ENCODE results near the gene B3GAT1. TPM values are rescaled to one million over a fixed set of nuclear protein-coding genes. Genes with fewer than 3 reads are reported as not detected.
"Not testable (repeated sequence)": the region's sequence is repeated elsewhere in the genome, so short reads cannot be mapped to it uniquely, and the experiment has no call there.

The B3GAT1 gene
- total RNA-seq, 1 experiment from 2014 or later: 3.7 TPM

- ChIA-PET POLR2A (ENCODE audit: low non-redundant PET) (no interaction called here), CTCF (no interaction called here)
- Histone ChIP-seq H3K4me3 (ENCODE audit: low read depth, low read length, poor library complexity, severe bottlenecking) (no peak overlapping the region), H3K27me3 (replicated peaks; ENCODE audit: insufficient read depth, low read depth, low read length, poor library complexity) (peaks cover 3% of the 10 kb centered on the region), H3K9me3 (ENCODE audit: low read depth, low read length, poor library complexity, severe bottlenecking) (no peaks in the 10 kb centered on the region), H3K4me1 (ENCODE audit: insufficient read depth, low read length, poor library complexity, severe bottlenecking) (no peaks in the 10 kb centered on the region), H3K36me3 (ENCODE audit: insufficient read depth, low read length, poor library complexity, severe bottlenecking) (no peaks in the 10 kb centered on the region), H3K27ac (ENCODE audit: low read depth, low read length, poor library complexity, severe bottlenecking) (no peak overlapping the region)
- DNase-seq (ENCODE audit: low spot score): no peak
- no TSS peak for BruUV-seq (replicated peaks)
- TF ChIP-seq EZH2 (IDR thresholded peaks at IDR 0.05; ENCODE audit: borderline replicate concordance, low read depth, low read length, poor library complexity, severe bottlenecking) (no peak), CTCF (conservative IDR thresholded peaks at IDR 0.05; ENCODE audit: low read depth, low read length) (no peak)
- intact Hi-C loops (cut with micrococcal nuclease; ENCODE audit: unreplicated experiment): no loop called here
Observed at GRCh38 chr11:134445601-134446325, 33.7 kb upstream of the B3GAT1 start.

GRCh38 chr11:134444160-134445108 is 32.4 kb upstream of the B3GAT1 start:
- DNase-seq (ENCODE audit: low spot score): peak; percentile 7
- BruUV-seq (replicated peaks); H3K27ac ChIP-seq (ENCODE audit: low read depth, low read length, poor library complexity, severe bottlenecking); H3K36me3 ChIP-seq (ENCODE audit: insufficient read depth, low read length, poor library complexity, severe bottlenecking); H3K9me3 ChIP-seq (ENCODE audit: low read depth, low read length, poor library complexity, severe bottlenecking); CTCF ChIA-PET; H3K4me3 ChIP-seq (ENCODE audit: low read depth, low read length, poor library complexity, severe bottlenecking); intact Hi-C loops (cut with micrococcal nuclease; ENCODE audit: unreplicated experiment); H3K4me1 ChIP-seq (ENCODE audit: insufficient read depth, low read length, poor library complexity, severe bottlenecking); POLR2A ChIA-PET (ENCODE audit: low non-redundant PET); H3K27me3 ChIP-seq (replicated peaks; ENCODE audit: insufficient read depth, low read depth, low read length, poor library complexity): not testable (repeated sequence)

- Histone ChIP-seq H3K4me3 (ENCODE audit: low read depth, low read length, poor library complexity, severe bottlenecking) (no peak overlapping the region), H3K9me3 (ENCODE audit: low read depth, low read length, poor library complexity, severe bottlenecking) (no peaks in the 10 kb centered on the region), H3K36me3 (ENCODE audit: insufficient read depth, low read length, poor library complexity, severe bottlenecking) (no peaks in the 10 kb centered on the region), H3K27me3 (replicated peaks; ENCODE audit: insufficient read depth, low read depth, low read length, poor library complexity) (peaks cover 3% of the 10 kb centered on the region), H3K4me1 (ENCODE audit: insufficient read depth, low read length, poor library complexity, severe bottlenecking) (no peaks in the 10 kb centered on the region), H3K27ac (ENCODE audit: low read depth, low read length, poor library complexity, severe bottlenecking) (no peak overlapping the region)
- DNase-seq (ENCODE audit: low spot score): no peak
- BruUV-seq (replicated peaks): no TSS peak
- no peak for TF ChIP-seq CTCF (conservative IDR thresholded peaks at IDR 0.05; ENCODE audit: low read depth, low read length)
- no peak for TF ChIP-seq EZH2 (IDR thresholded peaks at IDR 0.05; ENCODE audit: borderline replicate concordance, low read depth, low read length, poor library complexity, severe bottlenecking)
- CTCF ChIA-PET: no interaction called here
- POLR2A ChIA-PET (ENCODE audit: low non-redundant PET): no interaction called here
- intact Hi-C loops (cut with micrococcal nuclease; ENCODE audit: unreplicated experiment): no loop called here
Observed at GRCh38 chr11:134443246-134443645, 31.2 kb upstream of the B3GAT1 start.

All from A673 (cell line).